Endothelial cell (in vitro differentiated cells): ENCODE measurements around the gene FBXL15. TPM values are rescaled to one million over a fixed set of nuclear protein-coding genes. Genes with fewer than 3 reads are reported as not detected.
"Not testable (repeated sequence)": the region's sequence is repeated elsewhere in the genome, so short reads cannot be mapped to it uniquely, and the experiment has no call there.

ENCODE experiments used
- DNase-seq: peaks from one replicate; pipeline ENCODE4 v3.0.0; 2021; ENCODE audit warnings: low spot score
- H3K27ac Mint-ChIP-seq: one replicate; pipeline ENCODE4 v1.8.0; 2021; ENCODE audit warnings: mixed read lengths, inconsistent platforms; ENCODE audit not compliant: unreplicated experiment
- H3K27me3 Mint-ChIP-seq: one replicate; pipeline ENCODE4 v1.8.0; 2021; ENCODE audit warnings: mild to moderate bottlenecking, moderate library complexity, mixed read lengths, inconsistent platforms; ENCODE audit not compliant: unreplicated experiment
- H3K36me3 Mint-ChIP-seq: one replicate; pipeline ENCODE4 v1.8.0; 2021; ENCODE audit warnings: mild to moderate bottlenecking, low read depth, mixed read lengths, inconsistent platforms; ENCODE audit not compliant: unreplicated experiment
- H3K4me1 Mint-ChIP-seq: one replicate; pipeline ENCODE4 v1.8.0; 2021; ENCODE audit warnings: mild to moderate bottlenecking, mixed read lengths, inconsistent platforms; ENCODE audit not compliant: unreplicated experiment
- H3K4me3 Mint-ChIP-seq: one replicate; pipeline ENCODE4 v1.8.0; 2021; ENCODE audit warnings: mild to moderate bottlenecking, mixed read lengths, inconsistent platforms; ENCODE audit not compliant: unreplicated experiment
- H3K9me3 Mint-ChIP-seq: one replicate; pipeline ENCODE4 v1.8.0; 2021; ENCODE audit warnings: mixed read lengths, inconsistent platforms; ENCODE audit not compliant: unreplicated experiment
- total RNA-seq: library from RNA; stranded (reverse); fragmentation: NEBNext Ultra II Directional; extraction: Animal tissue kit (Norgen Biotek cat#: 25700); gene quantifications from one replicate; pipeline ENCODE4 v1.2.1, GENCODE V29; 2021; ENCODE audit not compliant: unreplicated experiment
- TF ChIP-seq, protein P1 (sequence below): fragments of 200-600 bp; sonication (generic); IDR thresholded peaks from one replicate; pipeline ENCODE4 v1.5.0; 2021; ENCODE audit warnings: antibody characterized with exemption; ENCODE audit not compliant: unreplicated experiment

The FBXL15 gene
- total RNA-seq, 1 donor from 2014 or later: 8.7 TPM

DNA sequence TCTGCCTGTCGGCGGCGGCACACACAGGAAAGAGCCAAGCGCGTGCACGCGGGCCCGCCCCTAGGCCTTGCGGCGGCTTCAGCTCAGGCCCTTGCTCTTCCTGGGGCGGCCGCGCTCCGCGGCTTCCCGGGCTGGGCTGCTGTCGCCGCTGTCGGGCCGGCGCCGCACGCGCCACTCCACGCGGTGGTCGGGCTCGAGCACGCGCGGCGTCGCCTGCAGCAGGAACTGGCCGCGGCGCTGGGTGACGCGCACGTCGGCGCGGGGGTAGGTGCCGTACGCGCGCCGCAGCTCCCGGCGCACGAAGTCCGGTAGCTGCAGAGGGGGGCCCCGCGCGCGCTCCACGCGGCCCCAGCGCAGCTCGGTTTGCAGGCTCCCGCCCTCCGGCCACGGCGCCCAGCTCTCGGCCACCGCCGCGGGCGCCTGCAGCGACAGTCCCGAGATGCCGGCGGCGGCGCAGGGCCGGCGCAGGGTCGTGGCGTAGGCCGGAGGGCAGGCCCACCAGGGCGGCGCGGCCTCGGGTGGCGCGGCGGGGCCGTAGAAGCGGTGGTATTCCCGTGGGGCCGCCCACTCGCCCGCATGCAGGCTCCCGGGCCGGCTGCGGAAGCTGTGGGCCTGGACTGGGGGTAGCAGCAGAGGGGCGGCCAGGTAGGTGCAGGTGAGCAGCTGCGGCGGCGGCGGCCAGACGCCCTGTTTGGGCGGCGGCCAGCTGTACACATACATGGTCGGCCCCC is 29.9 kb downstream of the FBXL15 start:
- peak; percentile 73 for DNase-seq
- H3K27ac Mint-ChIP-seq: no peak overlapping the region

DNA sequence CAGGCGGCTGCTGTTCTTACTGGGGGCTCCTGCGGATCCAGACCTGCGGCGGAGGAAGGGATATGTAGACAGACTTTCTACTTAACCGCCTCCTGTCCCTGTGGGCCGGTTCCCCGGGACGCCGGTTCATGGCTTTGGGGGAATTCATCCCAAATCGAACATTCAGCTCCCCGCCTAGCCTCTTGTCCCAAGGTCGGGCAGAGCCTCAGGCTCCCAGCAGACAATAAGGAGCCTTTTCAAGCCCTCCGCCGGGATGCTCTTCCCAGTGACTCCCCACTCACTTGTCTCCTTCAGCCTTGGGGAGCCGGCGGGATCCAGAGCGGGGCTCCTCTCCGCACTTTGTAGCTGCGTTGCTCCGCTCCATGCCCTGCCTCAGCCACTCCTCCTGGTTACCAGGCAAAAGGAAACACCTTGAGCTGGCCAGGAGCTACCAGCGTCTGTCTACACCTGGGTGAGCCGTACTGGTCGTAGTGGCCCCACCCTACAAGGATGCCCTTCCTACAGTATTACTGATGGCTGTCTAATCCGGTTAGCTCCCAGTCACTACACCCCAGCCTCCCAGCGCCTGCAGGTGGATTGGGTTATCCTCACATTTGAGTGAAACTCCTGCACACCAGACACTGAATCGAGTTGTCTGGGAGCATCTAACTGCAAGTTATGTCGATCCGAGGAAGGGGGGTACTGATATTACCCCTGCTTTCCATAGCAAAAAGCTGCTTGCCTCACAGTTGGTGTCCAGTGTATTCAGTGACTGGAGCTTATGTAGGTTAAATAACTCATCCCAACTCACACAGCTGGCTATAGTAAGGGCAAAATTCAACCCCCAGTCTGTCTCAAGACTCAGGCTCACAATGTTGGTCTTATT is 30.7 kb downstream of the FBXL15 start, which contains the start of gene C10orf95:
TSS of gene C10orf95 (minus strand) at position 439 of the 865 bp plus-strand sequence. CDS start 450 bp downstream, outside the sequence.
- H3K4me1 Mint-ChIP-seq: peaks cover 11% of the 10 kb centered on the region
- H3K27ac Mint-ChIP-seq: no peak within 1 kb of the TSS
- DNase-seq: no peak

More for the DNA sequence above, 29.9 kb downstream of the FBXL15 start:
- H3K4me1 Mint-ChIP-seq: peaks cover 11% of the 10 kb centered on the region
- no peaks in the 10 kb centered on the region for H3K27me3 Mint-ChIP-seq
- H3K4me3 Mint-ChIP-seq: peak overlapping the region; percentile 92
- TF ChIP-seq, protein P1, sequence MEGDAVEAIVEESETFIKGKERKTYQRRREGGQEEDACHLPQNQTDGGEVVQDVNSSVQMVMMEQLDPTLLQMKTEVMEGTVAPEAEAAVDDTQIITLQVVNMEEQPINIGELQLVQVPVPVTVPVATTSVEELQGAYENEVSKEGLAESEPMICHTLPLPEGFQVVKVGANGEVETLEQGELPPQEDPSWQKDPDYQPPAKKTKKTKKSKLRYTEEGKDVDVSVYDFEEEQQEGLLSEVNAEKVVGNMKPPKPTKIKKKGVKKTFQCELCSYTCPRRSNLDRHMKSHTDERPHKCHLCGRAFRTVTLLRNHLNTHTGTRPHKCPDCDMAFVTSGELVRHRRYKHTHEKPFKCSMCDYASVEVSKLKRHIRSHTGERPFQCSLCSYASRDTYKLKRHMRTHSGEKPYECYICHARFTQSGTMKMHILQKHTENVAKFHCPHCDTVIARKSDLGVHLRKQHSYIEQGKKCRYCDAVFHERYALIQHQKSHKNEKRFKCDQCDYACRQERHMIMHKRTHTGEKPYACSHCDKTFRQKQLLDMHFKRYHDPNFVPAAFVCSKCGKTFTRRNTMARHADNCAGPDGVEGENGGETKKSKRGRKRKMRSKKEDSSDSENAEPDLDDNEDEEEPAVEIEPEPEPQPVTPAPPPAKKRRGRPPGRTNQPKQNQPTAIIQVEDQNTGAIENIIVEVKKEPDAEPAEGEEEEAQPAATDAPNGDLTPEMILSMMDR: no peak
- peaks cover 4% of the 10 kb centered on the region for H3K36me3 Mint-ChIP-seq
- no peaks in the 10 kb centered on the region for H3K9me3 Mint-ChIP-seq

DNA sequence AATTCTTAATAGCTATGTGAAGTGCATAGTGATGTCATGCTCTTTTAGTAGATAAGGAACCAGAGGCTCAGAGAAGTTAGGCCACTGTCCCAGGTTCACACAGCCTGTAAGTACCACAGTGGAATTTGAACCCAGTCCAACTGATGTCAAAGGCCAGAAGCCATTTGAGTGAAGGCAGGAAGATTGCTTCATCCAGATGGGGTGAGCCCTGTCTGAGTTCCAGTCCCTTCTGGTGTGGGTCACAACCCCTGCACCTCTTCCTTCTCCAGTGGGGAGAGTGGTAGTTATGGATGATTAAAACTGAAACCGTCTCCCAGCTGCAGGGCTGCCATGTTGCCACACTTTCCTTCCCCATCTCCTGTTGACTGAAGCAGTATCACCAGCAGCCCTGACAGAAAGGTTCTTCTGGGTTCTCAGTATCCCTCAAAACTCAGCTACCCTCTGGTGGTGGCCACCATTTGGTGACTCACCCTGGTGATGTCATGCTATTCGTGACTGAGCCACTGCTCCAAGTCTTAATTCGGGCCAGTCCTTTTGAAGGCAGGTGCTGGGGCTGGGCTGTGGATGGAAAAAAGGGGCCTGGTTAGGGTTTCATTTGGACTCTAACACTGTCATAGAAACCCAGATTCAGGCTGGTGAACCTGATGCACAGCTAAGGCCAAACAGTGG is 32.2 kb downstream of the FBXL15 start:
- Mint-ChIP-seq H3K27ac (no peak overlapping the region), H3K9me3 (no peaks in the 10 kb centered on the region), H3K36me3 (peaks cover 4% of the 10 kb centered on the region), H3K27me3 (peaks cover 3% of the 10 kb centered on the region), H3K4me3 (peak overlapping the region; percentile 52), H3K4me1 (peaks cover 11% of the 10 kb centered on the region)
- no peak for DNase-seq
- TF ChIP-seq, protein P1: no peak

More for the DNA sequence above, 30.7 kb downstream of the FBXL15 start, which contains the start of gene C10orf95:
- peak within 1 kb of the TSS; percentile 85 for H3K4me3 Mint-ChIP-seq
- H3K9me3 Mint-ChIP-seq: no peaks in the 10 kb centered on the region
- peaks cover 4% of the 10 kb centered on the region for H3K36me3 Mint-ChIP-seq
- peaks cover 3% of the 10 kb centered on the region for H3K27me3 Mint-ChIP-seq
- TF ChIP-seq, protein P1: no peak

DNA sequence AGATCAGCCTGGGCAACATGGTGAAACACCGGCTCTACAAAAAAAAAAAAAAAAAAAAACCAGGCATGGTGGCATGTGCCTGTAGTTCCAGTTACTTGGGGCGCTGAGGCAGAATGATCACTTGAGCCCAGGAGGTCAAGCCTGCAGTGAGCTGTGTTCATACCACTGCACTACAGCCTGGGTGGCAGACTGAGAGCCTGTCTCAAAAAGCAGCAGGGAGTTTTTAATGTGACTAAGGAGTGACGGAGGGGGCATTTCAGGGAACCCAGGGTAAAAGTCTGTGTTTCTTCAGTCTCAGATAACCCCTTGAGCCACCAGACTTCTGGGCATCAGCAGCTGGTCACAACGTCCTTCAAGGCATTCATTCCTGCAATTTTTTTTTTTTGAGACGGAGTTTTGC is 32.9 kb downstream of the FBXL15 start:
- Mint-ChIP-seq H3K9me3 (no peaks in the 10 kb centered on the region), H3K36me3 (peaks cover 4% of the 10 kb centered on the region), H3K4me1 (peaks cover 11% of the 10 kb centered on the region), H3K4me3 (no peak overlapping the region), H3K27ac (no peak overlapping the region), H3K27me3 (peaks cover 3% of the 10 kb centered on the region)
- DNase-seq: no peak
- TF ChIP-seq, protein P1: no peak

DNA sequence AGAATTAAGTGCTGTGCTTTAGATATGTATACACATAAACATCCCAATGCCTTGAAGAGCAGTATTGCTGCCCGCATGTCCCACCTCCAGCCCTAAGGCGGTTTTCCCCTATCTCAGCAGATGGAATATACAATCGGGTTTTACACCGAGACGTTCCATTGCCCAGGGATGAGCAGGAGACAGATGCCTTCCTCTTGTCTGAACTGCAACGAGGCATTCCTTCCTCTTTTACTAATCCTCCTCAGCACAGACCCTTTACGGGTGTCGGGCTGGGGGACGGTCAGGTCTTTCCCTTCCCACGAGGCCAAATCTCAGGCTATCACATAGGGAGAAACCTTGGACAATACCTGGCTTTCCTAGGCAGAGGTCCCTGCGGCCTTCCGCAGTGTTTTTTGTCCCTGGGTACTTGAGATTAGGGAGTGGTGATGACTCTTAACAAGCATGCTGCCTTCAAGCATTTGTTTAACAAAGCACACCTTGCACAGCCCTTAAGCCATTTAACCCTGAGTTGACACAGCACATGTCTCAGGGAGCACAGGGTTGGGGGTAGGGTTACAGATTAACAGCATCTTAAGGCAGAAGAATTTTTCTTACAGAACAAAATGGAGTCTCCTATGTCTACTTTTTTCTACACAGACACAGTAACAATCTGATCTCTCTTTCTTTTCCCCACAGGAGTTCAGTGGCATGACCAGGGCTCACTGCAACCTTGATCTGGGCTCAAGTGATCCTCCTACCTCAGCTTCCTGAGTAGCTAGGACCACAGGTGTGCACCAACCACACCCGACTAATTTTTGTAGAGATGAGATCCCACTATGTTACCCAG is 34.2 kb downstream of the FBXL15 start:
- not testable (repeated sequence) for H3K9me3 Mint-ChIP-seq, DNase-seq, H3K4me3 Mint-ChIP-seq, H3K27me3 Mint-ChIP-seq, H3K4me1 Mint-ChIP-seq, H3K27ac Mint-ChIP-seq, H3K36me3 Mint-ChIP-seq
